Parathyroid adenoma (tissue), 2 donors: Measurements from ENCODE around the gene KMT5C.

Experiments
- H2AFZ ChIP-seq: fragments of 300-600 bp; sonication (generic); one replicate; pipeline ENCODE4 v1.7.0; 2017; ENCODE audit warnings: antibody characterized with exemption, mild to moderate bottlenecking
- H3K27ac ChIP-seq: fragments of 300-600 bp; sonication (generic); one replicate; pipeline ENCODE4 v1.7.0; 2017
- H3K27me3 ChIP-seq: fragments of 300-600 bp; sonication (generic); one replicate; pipeline ENCODE4 v1.7.0; 2017; ENCODE audit warnings: low read length; ENCODE audit not compliant: control insufficient read depth, insufficient read depth
- H3K36me3 ChIP-seq: fragments of 300-600 bp; sonication (generic); one replicate; pipeline ENCODE4 v1.7.0; 2017; ENCODE audit warnings: low read length; ENCODE audit not compliant: control insufficient read depth, insufficient read depth
- H3K4me1 ChIP-seq: fragments of 300-600 bp; sonication (generic); one replicate; pipeline ENCODE4 v1.7.0; 2017; ENCODE audit warnings: control low read depth
- H3K4me2 ChIP-seq: fragments of 300-600 bp; sonication (generic); one replicate; pipeline ENCODE4 v1.7.0; 2017; ENCODE audit warnings: low read length
- H3K4me3 ChIP-seq: fragments of 300-600 bp; sonication (generic); one replicate; pipeline ENCODE4 v1.7.0; 2017; ENCODE audit warnings: low read depth, low read length
- H3K79me2 ChIP-seq: fragments of 300-600 bp; sonication (generic); one replicate; pipeline ENCODE4 v1.7.0; 2017; ENCODE audit warnings: control low read depth
- H3K9ac ChIP-seq: fragments of 300-600 bp; sonication (generic); one replicate; pipeline ENCODE4 v1.7.0; 2017; ENCODE audit warnings: mild to moderate bottlenecking
- H3K9me3 ChIP-seq: fragments of 300-600 bp; sonication (generic); one replicate; pipeline ENCODE4 v1.7.0; 2017; ENCODE audit warnings: low read length; ENCODE audit not compliant: control insufficient read depth
- TF ChIP-seq, protein P1 (sequence below): fragments of 300-600 bp; sonication (generic); IDR thresholded peaks from one replicate; pipeline ENCODE4 v1.7.0; 2017; ENCODE audit warnings: antibody characterized with exemption, mild to moderate bottlenecking
- donor health status: primary hyperparathyroidism.

Gene KMT5C

GRCh38 chr19:55345818-55346724, 6.4 kb downstream of the KMT5C start:
- Histone ChIP-seq H3K27me3 (no peaks in the 10 kb centered on the region), H3K4me2 (no peak overlapping the region), H3K27ac (no peak overlapping the region), H3K4me1 (no peaks in the 10 kb centered on the region), H3K9ac (no peak overlapping the region), H3K36me3 (no peaks in the 10 kb centered on the region), H3K4me3 (no peak overlapping the region), H3K9me3 (no peaks in the 10 kb centered on the region), H2AFZ (no peak overlapping the region), H3K79me2 (no peaks in the 10 kb centered on the region)
- TF ChIP-seq, protein P1, sequence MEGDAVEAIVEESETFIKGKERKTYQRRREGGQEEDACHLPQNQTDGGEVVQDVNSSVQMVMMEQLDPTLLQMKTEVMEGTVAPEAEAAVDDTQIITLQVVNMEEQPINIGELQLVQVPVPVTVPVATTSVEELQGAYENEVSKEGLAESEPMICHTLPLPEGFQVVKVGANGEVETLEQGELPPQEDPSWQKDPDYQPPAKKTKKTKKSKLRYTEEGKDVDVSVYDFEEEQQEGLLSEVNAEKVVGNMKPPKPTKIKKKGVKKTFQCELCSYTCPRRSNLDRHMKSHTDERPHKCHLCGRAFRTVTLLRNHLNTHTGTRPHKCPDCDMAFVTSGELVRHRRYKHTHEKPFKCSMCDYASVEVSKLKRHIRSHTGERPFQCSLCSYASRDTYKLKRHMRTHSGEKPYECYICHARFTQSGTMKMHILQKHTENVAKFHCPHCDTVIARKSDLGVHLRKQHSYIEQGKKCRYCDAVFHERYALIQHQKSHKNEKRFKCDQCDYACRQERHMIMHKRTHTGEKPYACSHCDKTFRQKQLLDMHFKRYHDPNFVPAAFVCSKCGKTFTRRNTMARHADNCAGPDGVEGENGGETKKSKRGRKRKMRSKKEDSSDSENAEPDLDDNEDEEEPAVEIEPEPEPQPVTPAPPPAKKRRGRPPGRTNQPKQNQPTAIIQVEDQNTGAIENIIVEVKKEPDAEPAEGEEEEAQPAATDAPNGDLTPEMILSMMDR, result no peak

- no peak overlapping the region for H3K27ac ChIP-seq
- no peak overlapping the region for H2AFZ ChIP-seq
- no peak overlapping the region for H3K9ac ChIP-seq
- no peaks in the 10 kb centered on the region for H3K36me3 ChIP-seq
- H3K4me1 ChIP-seq, result no peaks in the 10 kb centered on the region
- H3K27me3 ChIP-seq, result no peaks in the 10 kb centered on the region
- TF ChIP-seq, protein P1, result no peak
- H3K4me3 ChIP-seq, result no peak overlapping the region
- no peaks in the 10 kb centered on the region for H3K79me2 ChIP-seq
- no peaks in the 10 kb centered on the region for H3K9me3 ChIP-seq
- no peak overlapping the region for H3K4me2 ChIP-seq
Measured at GRCh38 chr19:55346725-55347441, 7.2 kb downstream of the KMT5C start.

GRCh38 chr19:55347442-55348009, 7.8 kb downstream of the KMT5C start:
- no peaks in the 10 kb centered on the region for H3K27me3 ChIP-seq
- TF ChIP-seq, protein P1, result no peak
- H3K4me3 ChIP-seq, result no peak overlapping the region
- no peaks in the 10 kb centered on the region for H3K79me2 ChIP-seq
- H3K4me2 ChIP-seq, result no peak overlapping the region
- H3K9me3 ChIP-seq, result no peaks in the 10 kb centered on the region
- no peaks in the 10 kb centered on the region for H3K4me1 ChIP-seq
- no peaks in the 10 kb centered on the region for H3K36me3 ChIP-seq
- H3K27ac ChIP-seq, result no peak overlapping the region
- no peak overlapping the region for H2AFZ ChIP-seq
- no peak overlapping the region for H3K9ac ChIP-seq

- no peak overlapping the region for H3K27ac ChIP-seq
- no peak overlapping the region for H3K9ac ChIP-seq
- TF ChIP-seq, protein P1, result no peak
- no peaks in the 10 kb centered on the region for H3K79me2 ChIP-seq
- H3K4me2 ChIP-seq, result no peak overlapping the region
- no peaks in the 10 kb centered on the region for H3K9me3 ChIP-seq
- H3K4me1 ChIP-seq, result no peaks in the 10 kb centered on the region
- H2AFZ ChIP-seq, result no peak overlapping the region
- no peaks in the 10 kb centered on the region for H3K27me3 ChIP-seq
- H3K4me3 ChIP-seq, result no peak overlapping the region
- no peaks in the 10 kb centered on the region for H3K36me3 ChIP-seq
Measured at GRCh38 chr19:55348317-55349034, 8.8 kb downstream of the KMT5C start.
